Suprapubic skin (tissue), 3 donors: ENCODE results near the gene WNT7A.

Experiments
- CTCF ChIP-seq, 2 donors: fragments of 200-600 bp in 1 of 2; fragments of 450-650 bp in 1 of 2; sonication (generic) in 1 of 2; IDR thresholded peaks; one replicate each; pipeline ENCODE4 v1.5.1; 2016 to 2019; ENCODE audit warnings: antibody characterized with exemption in 2 of 2, mild to moderate bottlenecking in 1 of 2, moderate library complexity in 1 of 2
- POLR2AphosphoS5 ChIP-seq, 3 donors: sonication (generic); formaldehyde crosslinking; IDR thresholded peaks; one replicate each; pipeline ENCODE4 v1.6.1; 2017; ENCODE audit warnings: antibody characterized with exemption in 3 of 3

GRCh38 chr3:13845806-13846205, 34.1 kb downstream of the WNT7A start:
- TF ChIP-seq POLR2AphosphoS5 (IDR thresholded peaks at IDR 0.05) (no peak), CTCF (IDR thresholded peaks at IDR 0.05) (no peak)
